ENCODE data around the gene ELMO1.
A peak's percentile ranks its signal among the peaks of the same experiment; 100 is the strongest.

Gene ELMO1

GRCh38 chr7:37433166-37433565 is 15.5 kb downstream of the ELMO1 start:
- H3K9me3 Mint-ChIP-seq: no peaks in the 10 kb centered on the region
- ATAC-seq (replicated peaks) (peak; percentile 16), DNase-seq (no peak)
- peaks cover 35 to 66% of the 10 kb centered on the region in 2 donors for H3K4me1 Mint-ChIP-seq (ENCODE audit: low read depth in 2 of 2)
- peaks cover 17% of the 10 kb centered on the region for H3K36me3 Mint-ChIP-seq (ENCODE audit: insufficient read depth)
- H3K4me3 Mint-ChIP-seq: peak overlapping the region; percentile 48 to 56
- H3K27ac Mint-ChIP-seq: peak overlapping the region; percentile 81 to 86
- no peaks in the 10 kb centered on the region for H3K27me3 Mint-ChIP-seq

DNA sequence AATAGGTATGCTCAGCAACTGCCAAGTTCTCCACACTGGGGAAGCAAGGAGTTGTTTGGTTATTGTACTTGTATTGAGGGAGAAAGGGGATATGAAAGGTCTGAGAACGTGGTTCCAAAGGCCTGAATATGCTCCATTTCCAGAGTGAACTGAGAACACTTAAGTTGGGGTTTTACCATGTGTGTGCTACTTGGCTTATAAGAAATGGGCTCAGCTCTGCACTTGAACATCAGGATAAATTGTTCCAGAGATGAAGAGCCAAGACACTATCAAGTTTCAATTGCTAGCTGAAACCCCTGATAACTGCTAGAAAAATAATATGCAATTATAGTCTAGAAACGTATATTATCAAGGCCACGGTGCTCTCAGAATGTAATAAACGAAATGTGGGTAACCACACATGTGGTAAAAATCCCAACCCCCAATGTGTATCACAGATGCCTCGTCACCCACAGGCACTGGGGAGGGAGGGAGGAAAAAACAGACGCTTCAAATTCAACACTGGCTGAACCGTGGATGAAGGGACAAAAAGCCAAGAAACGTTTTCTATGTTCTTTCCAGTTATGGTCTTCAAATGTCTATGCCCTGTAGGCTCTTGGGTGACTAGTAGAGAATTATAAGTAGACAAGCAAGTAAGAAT is 16.3 kb downstream of the ELMO1 start:
- peak overlapping the region in 1 of 2 donors; percentile 81 for H3K27ac Mint-ChIP-seq
- DNase-seq (peak; percentile 11 to 26 (median 14)), ATAC-seq (replicated peaks) (peak; percentile 87)
- H3K9me3 Mint-ChIP-seq: no peaks in the 10 kb centered on the region
- H3K4me1 Mint-ChIP-seq (ENCODE audit: low read depth in 2 of 2): peaks cover 33 to 66% of the 10 kb centered on the region in 2 donors
- peak overlapping the region; percentile 48 to 56 for H3K4me3 Mint-ChIP-seq
- no peaks in the 10 kb centered on the region for H3K27me3 Mint-ChIP-seq
- H3K36me3 Mint-ChIP-seq (ENCODE audit: insufficient read depth): peaks cover 17% of the 10 kb centered on the region

DNA sequence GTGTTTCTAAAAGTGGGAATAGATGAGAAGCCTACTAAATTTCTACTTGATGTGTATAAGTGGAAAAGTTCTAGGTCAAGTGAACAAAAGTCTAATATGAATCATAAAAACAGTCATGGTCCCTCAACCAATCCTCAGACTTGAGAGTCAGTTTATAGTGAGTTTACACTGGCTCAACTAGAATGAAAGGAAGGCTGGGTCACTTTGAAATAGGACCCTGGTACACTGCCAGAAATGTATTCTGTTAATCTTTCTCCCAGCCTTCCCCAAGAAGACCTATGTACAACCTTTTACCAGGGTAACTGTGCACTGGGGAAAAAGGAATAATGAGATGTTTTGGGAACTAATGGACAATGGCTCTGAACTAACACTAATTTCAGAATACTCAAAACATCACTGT is 17.3 kb downstream of the ELMO1 start:
- DNase-seq (no peak), ATAC-seq (replicated peaks) (no peak)
- Mint-ChIP-seq H3K27me3 (no peaks in the 10 kb centered on the region), H3K9me3 (no peaks in the 10 kb centered on the region), H3K4me3 (no peak overlapping the region), H3K27ac (no peak overlapping the region), H3K36me3 (ENCODE audit: insufficient read depth) (peaks cover 17% of the 10 kb centered on the region), H3K4me1 (ENCODE audit: low read depth in 2 of 2) (peaks cover 33 to 60% of the 10 kb centered on the region in 2 donors)

- H3K4me3 Mint-ChIP-seq: no peak overlapping the region
- H3K27me3 Mint-ChIP-seq: no peaks in the 10 kb centered on the region
- DNase-seq (no peak), ATAC-seq (replicated peaks) (no peak)
- H3K9me3 Mint-ChIP-seq: no peaks in the 10 kb centered on the region
- peaks cover 29 to 54% of the 10 kb centered on the region in 2 donors for H3K4me1 Mint-ChIP-seq (ENCODE audit: low read depth in 2 of 2)
- H3K27ac Mint-ChIP-seq: peak overlapping the region in 1 of 2 donors; percentile 7
- H3K36me3 Mint-ChIP-seq (ENCODE audit: insufficient read depth): peaks cover 21% of the 10 kb centered on the region
These were observed 18.0 kb downstream of the ELMO1 start for GRCh38 chr7:37430640-37431039.

- no peak for DNase-seq
- Mint-ChIP-seq H3K4me3 (no peak overlapping the region), H3K4me1 (ENCODE audit: low read depth in 2 of 2) (peaks cover 27 to 50% of the 10 kb centered on the region in 2 donors), H3K36me3 (ENCODE audit: insufficient read depth) (peaks cover 21% of the 10 kb centered on the region), H3K27me3 (no peaks in the 10 kb centered on the region), H3K27ac (peak overlapping the region in 1 of 2 donors; percentile 7), H3K9me3 (no peaks in the 10 kb centered on the region)
- no peak for ATAC-seq (replicated peaks)
These were observed 18.5 kb downstream of the ELMO1 start for GRCh38 chr7:37430171-37430570.

GRCh38 chr7:37429435-37429791 is 19.3 kb downstream of the ELMO1 start:
- no peaks in the 10 kb centered on the region for H3K27me3 Mint-ChIP-seq
- ATAC-seq (replicated peaks) (no peak), DNase-seq (no peak)
- peaks cover 21 to 46% of the 10 kb centered on the region in 2 donors for H3K4me1 Mint-ChIP-seq (ENCODE audit: low read depth in 2 of 2)
- no peak overlapping the region for H3K4me3 Mint-ChIP-seq
- H3K36me3 Mint-ChIP-seq (ENCODE audit: insufficient read depth): peaks cover 21% of the 10 kb centered on the region
- H3K9me3 Mint-ChIP-seq: no peaks in the 10 kb centered on the region
- no peak overlapping the region for H3K27ac Mint-ChIP-seq

GRCh38 chr7:37428681-37429434 is 19.8 kb downstream of the ELMO1 start:
- ATAC-seq (replicated peaks) (no peak), DNase-seq (no peak)
- H3K27me3 Mint-ChIP-seq: no peaks in the 10 kb centered on the region
- H3K36me3 Mint-ChIP-seq (ENCODE audit: insufficient read depth): peaks cover 21% of the 10 kb centered on the region
- H3K4me3 Mint-ChIP-seq: no peak overlapping the region
- peaks cover 21 to 44% of the 10 kb centered on the region in 2 donors for H3K4me1 Mint-ChIP-seq (ENCODE audit: low read depth in 2 of 2)
- peak overlapping the region; percentile 14 to 23 for H3K27ac Mint-ChIP-seq
- H3K9me3 Mint-ChIP-seq: no peaks in the 10 kb centered on the region

GRCh38 chr7:37427276-37427940 is 21.3 kb downstream of the ELMO1 start:
- H3K9me3 Mint-ChIP-seq: no peaks in the 10 kb centered on the region
- peaks cover 8 to 32% of the 10 kb centered on the region in 2 donors for H3K4me1 Mint-ChIP-seq (ENCODE audit: low read depth in 2 of 2)

GRCh38 chr7:37425498-37425897 is 23.2 kb downstream of the ELMO1 start:
- no peak overlapping the region for H3K4me3 Mint-ChIP-seq
- H3K9me3 Mint-ChIP-seq: no peaks in the 10 kb centered on the region
- no peak overlapping the region for H3K27ac Mint-ChIP-seq
- no peak for DNase-seq
- H3K4me1 Mint-ChIP-seq (ENCODE audit: low read depth in 2 of 2): peaks cover 18 to 37% of the 10 kb centered on the region in 2 donors
- ATAC-seq (replicated peaks): no peak
- peaks cover 18% of the 10 kb centered on the region for H3K36me3 Mint-ChIP-seq (ENCODE audit: insufficient read depth)
- H3K27me3 Mint-ChIP-seq: no peaks in the 10 kb centered on the region

More at GRCh38 chr7:37427276-37427940, 21.3 kb downstream of the ELMO1 start:
- H3K4me3 Mint-ChIP-seq: no peak overlapping the region
- peaks cover 22% of the 10 kb centered on the region for H3K36me3 Mint-ChIP-seq (ENCODE audit: insufficient read depth)
- ATAC-seq (replicated peaks) (no peak), DNase-seq (no peak)
- H3K27me3 Mint-ChIP-seq: no peaks in the 10 kb centered on the region
- H3K27ac Mint-ChIP-seq: no peak overlapping the region

GRCh38 chr7:37424995-37425394 is 23.7 kb downstream of the ELMO1 start:
- no peak overlapping the region for H3K27ac Mint-ChIP-seq
- peaks cover 15% of the 10 kb centered on the region for H3K36me3 Mint-ChIP-seq (ENCODE audit: insufficient read depth)
- no peak overlapping the region for H3K4me3 Mint-ChIP-seq
- peaks cover 22 to 34% of the 10 kb centered on the region in 2 donors for H3K4me1 Mint-ChIP-seq (ENCODE audit: low read depth in 2 of 2)
- no peaks in the 10 kb centered on the region for H3K27me3 Mint-ChIP-seq
- ATAC-seq (replicated peaks): no peak
- no peak for DNase-seq
- H3K9me3 Mint-ChIP-seq: no peaks in the 10 kb centered on the region

DNA sequence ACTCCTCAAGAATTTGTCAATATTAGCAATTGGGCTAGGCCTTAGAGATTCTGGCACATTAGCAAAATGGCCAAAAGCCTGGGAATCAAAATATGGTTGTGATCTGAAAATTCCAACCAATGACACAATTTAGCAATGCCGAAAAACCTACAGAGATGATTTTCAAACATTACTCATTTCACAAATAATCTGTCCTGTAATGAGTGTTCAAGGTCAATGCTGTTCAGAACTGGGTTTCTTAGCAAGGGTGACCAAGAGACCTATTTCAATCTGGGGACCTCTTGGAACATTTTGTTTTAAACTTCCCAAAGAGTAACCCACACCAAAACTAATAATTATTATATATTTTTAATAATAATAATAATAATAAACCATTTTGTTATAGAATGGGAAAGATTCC is 24.1 kb downstream of the ELMO1 start:
- Mint-ChIP-seq H3K4me1 (ENCODE audit: low read depth in 2 of 2) (peaks cover 23 to 34% of the 10 kb centered on the region in 2 donors), H3K27ac (no peak overlapping the region), H3K4me3 (no peak overlapping the region), H3K9me3 (no peaks in the 10 kb centered on the region), H3K27me3 (no peaks in the 10 kb centered on the region), H3K36me3 (ENCODE audit: insufficient read depth) (peaks cover 13% of the 10 kb centered on the region)
- DNase-seq: no peak
- no peak for ATAC-seq (replicated peaks)

DNA sequence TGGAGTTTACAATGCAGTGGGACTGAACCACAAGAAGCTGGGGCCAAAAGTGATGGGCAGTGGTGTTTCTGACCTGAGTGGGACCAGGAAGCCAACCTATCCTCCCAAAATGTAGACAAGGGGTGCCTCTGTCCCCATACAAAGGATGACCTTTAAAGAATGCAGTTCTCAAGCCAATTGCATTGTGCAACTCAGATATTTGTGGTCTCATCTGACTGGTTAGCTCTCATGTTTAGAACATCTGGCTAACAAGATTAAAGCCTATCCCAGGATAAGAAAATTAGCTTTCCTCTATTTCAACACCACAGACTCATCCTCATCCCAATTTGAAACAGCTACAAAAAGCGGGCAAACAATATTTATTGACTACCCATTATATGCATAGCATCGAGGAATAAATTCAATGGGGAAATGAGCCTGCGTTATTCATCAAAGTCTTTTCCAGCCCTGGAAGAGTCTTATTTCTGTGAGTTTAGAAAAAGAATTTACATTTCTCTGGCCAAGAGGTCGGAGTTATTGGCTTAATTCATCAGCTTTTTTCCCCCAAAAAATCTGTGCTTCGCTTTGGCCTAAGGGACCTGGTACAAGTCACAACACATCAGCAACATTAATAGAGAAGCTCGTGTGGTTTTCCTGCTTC is 26.7 kb downstream of the ELMO1 start:
- H3K4me1 Mint-ChIP-seq (ENCODE audit: low read depth in 2 of 2): peaks cover 34 to 40% of the 10 kb centered on the region in 2 donors
- no peaks in the 10 kb centered on the region for H3K9me3 Mint-ChIP-seq
- H3K27me3 Mint-ChIP-seq: no peaks in the 10 kb centered on the region
- DNase-seq (no peak), ATAC-seq (replicated peaks) (no peak)
- H3K4me3 Mint-ChIP-seq: no peak overlapping the region
- peaks cover 11% of the 10 kb centered on the region for H3K36me3 Mint-ChIP-seq (ENCODE audit: insufficient read depth)
- H3K27ac Mint-ChIP-seq: peak overlapping the region in 1 of 2 donors; percentile 14

DNA sequence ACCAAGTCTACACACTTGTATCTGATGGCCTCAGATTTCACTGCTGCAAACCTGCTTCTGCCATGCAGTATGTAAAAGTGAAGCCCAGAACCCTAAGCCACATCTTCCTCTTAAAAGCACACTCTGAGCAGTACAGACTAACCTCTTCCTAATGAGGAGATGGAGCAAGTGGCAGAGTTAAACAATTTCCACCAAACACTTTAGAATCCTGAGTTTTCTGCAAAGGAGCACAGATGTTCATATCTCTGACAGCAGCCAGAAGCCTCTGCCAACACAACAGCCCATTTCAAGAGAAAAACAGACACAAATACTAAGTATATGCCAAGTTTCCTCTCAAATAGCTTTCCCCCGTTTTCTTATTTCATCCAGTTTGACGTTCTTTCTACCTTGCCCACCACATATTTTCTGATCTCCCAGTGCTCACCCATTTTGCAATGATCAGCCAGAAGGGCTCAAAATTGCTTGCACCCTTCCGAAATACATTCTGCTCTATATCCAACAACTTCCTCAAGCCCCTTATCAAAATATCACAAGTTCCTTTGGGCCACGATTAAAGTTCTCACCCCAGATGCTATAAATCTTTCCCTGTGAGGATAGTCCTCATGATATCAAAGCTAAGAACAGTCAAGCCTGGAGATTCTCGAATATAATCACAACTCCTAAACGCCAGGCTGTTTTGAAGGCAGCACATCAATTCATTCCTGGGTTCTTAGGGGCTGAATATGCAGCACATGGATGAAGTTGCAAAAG is 27.5 kb downstream of the ELMO1 start:
- no peaks in the 10 kb centered on the region for H3K27me3 Mint-ChIP-seq
- no peak for DNase-seq
- H3K36me3 Mint-ChIP-seq (ENCODE audit: insufficient read depth): peaks cover 10% of the 10 kb centered on the region
- H3K27ac Mint-ChIP-seq: peak overlapping the region in 1 of 2 donors; percentile 14
- peaks cover 36 to 40% of the 10 kb centered on the region in 2 donors for H3K4me1 Mint-ChIP-seq (ENCODE audit: low read depth in 2 of 2)
- no peak for ATAC-seq (replicated peaks)
- no peak overlapping the region for H3K4me3 Mint-ChIP-seq
- no peaks in the 10 kb centered on the region for H3K9me3 Mint-ChIP-seq

All from effector memory CD8-positive, alpha-beta T cell (primary cell).